Bronchial epithelial cell (primary cell): ENCODE results near the gene SAMSN1. TPM values are rescaled to one million over a fixed set of nuclear protein-coding genes. Genes with fewer than 3 reads are reported as not detected.

Experiments
- DNase-seq: peaks from one replicate; pipeline ENCODE4 v3.0.0-alpha.2; 2010; ENCODE audit warnings: low read depth
- FAIRE-seq: peaks from 2 replicates; lab custom pipeline; 2011; peaks lifted over from hg19 to GRCh38; lab: Jason Lieb, UNC
- H3K27me3 ChIP-seq: 2 replicates; pipeline ENCODE4 v1.5.1; 2011; ENCODE audit warnings: low read length; ENCODE audit not compliant: control insufficient read depth, insufficient read depth
- H3K36me3 ChIP-seq: 2 replicates; pipeline ENCODE4 v1.5.1; 2011; ENCODE audit warnings: low read length; ENCODE audit not compliant: control insufficient read depth, insufficient read depth
- H3K4me3 ChIP-seq: 2 replicates; pipeline ENCODE4 v1.5.1; 2011; ENCODE audit warnings: mild to moderate bottlenecking, low read depth, low read length, control low read depth
- total RNA-seq: library from RNA; depleted of rRNA; stranded (reverse); fragments of >200 nt; gene quantifications from 2 replicates; pipeline ENCODE4 v1.2.1, GENCODE V29; 2014
- TF ChIP-seq, protein P1 (sequence below): IDR thresholded peaks from 2 replicates; pipeline ENCODE4 v1.5.1; 2011; ENCODE audit warnings: mild to moderate bottlenecking, moderate library complexity, low read length, control low read depth, inconsistent platforms; ENCODE audit not compliant: insufficient read depth, severe bottlenecking

The SAMSN1 gene
- total RNA-seq, 1 donor from 2014 or later, result under 0.01 TPM

DNA sequence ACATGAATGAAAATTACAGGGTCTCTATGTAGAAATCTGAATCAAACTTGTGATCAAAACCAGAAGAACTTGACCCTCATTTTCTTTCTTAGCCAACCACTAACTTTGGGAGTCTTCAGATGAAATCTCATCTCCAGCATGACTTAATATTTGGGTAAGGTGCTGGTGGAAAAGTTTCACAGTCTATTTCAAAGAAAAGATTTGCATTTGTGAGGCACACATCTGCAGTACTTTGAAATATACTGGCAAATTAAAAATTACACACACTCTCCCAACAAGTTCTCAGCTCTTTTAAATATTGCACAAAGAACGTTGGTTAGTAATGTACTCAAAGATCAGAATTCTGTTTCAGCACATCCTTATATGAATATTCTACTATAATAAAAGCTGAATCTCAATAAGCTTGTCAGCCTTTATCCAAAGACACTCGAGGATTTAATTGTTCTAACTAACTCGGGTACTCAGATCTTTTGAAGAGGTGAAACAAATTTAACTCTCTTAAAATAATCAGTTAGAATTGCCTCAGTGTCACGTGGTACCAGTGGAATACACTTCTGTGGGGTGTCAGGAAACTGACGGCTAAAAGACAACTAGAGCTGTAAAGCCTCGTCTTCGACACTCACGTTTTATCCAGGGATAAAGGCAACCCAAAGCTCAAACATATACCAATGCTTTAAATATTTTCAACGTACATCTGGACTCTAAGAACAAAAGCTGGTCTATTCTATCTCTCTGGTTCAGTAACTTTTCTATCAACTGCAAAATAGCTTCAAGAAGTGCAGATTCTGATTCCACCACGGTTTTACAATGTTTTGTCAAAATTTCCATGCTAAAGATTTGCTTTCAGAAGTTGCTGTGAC lies 19.0 kb downstream of the SAMSN1 start:
- no peaks in the 10 kb centered on the region for H3K36me3 ChIP-seq
- H3K27me3 ChIP-seq, result no peaks in the 10 kb centered on the region
- no peak overlapping the region for H3K4me3 ChIP-seq
- no peak for DNase-seq
- TF ChIP-seq, protein P1, sequence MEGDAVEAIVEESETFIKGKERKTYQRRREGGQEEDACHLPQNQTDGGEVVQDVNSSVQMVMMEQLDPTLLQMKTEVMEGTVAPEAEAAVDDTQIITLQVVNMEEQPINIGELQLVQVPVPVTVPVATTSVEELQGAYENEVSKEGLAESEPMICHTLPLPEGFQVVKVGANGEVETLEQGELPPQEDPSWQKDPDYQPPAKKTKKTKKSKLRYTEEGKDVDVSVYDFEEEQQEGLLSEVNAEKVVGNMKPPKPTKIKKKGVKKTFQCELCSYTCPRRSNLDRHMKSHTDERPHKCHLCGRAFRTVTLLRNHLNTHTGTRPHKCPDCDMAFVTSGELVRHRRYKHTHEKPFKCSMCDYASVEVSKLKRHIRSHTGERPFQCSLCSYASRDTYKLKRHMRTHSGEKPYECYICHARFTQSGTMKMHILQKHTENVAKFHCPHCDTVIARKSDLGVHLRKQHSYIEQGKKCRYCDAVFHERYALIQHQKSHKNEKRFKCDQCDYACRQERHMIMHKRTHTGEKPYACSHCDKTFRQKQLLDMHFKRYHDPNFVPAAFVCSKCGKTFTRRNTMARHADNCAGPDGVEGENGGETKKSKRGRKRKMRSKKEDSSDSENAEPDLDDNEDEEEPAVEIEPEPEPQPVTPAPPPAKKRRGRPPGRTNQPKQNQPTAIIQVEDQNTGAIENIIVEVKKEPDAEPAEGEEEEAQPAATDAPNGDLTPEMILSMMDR, result no peak
- no peak for FAIRE-seq

DNA sequence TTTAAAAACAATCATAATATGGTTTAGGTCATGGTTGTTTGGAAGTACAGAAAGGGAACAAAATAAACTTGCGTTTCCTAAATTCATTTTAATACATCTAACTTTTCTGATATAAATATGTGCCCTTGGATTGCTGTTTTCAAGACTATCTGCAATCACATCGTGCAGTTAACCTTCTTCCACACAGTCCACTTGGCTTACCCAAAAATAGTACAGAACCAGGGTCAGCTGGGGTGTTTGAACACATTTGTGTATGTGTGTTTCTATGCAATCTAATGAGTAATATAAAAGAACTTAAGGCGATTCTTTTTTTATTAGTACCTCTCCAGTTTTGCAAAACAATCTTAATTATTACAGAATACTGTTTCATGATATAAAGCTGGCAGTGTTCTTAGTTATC lies 19.9 kb downstream of the SAMSN1 start:
- H3K4me3 ChIP-seq, result no peak overlapping the region
- DNase-seq (no peak), FAIRE-seq (no peak)
- no peaks in the 10 kb centered on the region for H3K36me3 ChIP-seq
- no peaks in the 10 kb centered on the region for H3K27me3 ChIP-seq
- TF ChIP-seq, protein P1, result no peak

DNA sequence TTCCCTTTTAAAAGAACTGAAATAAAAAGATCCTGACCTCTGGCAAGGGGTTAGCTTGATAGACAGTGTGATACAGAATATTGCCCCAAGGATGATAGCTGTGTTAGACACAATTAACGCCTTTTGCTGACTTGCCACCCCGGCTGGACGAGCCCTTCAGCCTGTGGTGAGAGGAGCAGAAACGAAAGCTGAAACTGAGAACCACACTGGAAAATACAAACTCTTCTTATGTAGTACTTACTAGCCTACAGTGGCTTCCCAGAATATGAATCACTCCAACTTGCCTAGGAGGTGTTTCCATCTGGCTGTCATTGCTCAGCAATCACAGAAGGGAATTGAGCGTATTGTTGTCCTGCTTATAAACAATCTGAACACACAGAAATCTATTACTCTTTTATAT lies 22.9 kb downstream of the SAMSN1 start:
- no peaks in the 10 kb centered on the region for H3K27me3 ChIP-seq
- H3K4me3 ChIP-seq, result no peak overlapping the region
- TF ChIP-seq, protein P1, result no peak
- DNase-seq (peak; percentile 12), FAIRE-seq (no peak)
- no peaks in the 10 kb centered on the region for H3K36me3 ChIP-seq

DNA sequence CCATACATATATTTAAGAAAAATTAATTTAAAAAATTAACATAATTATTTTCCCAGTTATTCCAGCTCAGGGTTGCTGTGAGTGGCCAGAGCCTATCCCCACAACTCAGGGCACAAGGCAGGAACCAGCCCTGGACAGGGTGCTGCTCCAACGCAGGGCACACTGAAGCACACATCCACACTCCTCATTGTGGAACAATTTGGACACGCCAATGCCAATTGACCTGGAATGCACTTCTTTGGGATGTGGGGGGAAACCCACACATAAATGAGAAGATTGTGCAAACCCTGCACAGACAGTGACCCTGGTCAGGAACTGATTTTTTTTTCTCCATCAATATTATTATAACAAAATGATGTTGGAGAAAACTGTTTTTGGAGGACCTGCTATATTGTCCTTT lies 23.4 kb downstream of the SAMSN1 start:
- no peak overlapping the region for H3K4me3 ChIP-seq
- H3K36me3 ChIP-seq, result no peaks in the 10 kb centered on the region
- no peak for FAIRE-seq
- TF ChIP-seq, protein P1, result no peak
- no peak for DNase-seq
- H3K27me3 ChIP-seq, result no peaks in the 10 kb centered on the region

DNA sequence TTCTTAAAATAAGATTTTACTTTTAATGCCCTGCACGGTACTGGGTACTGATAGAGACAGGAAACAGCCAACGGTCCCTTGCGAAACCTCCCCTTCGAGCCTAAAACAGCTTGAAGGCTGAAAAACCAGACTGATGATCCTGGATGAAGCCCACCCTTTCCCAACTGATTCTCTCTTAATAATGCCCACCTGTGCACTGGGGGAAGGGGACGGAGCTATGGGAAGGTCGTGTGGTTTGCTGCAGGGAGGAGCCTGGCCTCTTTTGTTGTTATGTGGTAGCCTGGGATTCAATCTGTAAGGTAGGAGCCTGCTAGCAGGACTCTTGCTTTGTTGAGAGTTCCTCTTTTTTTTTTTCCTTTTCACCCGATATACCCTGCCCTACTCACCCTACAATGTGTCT lies 25.6 kb downstream of the SAMSN1 start:
- no peak for DNase-seq
- no peak for FAIRE-seq
- Histone ChIP-seq H3K4me3 (no peak overlapping the region), H3K27me3 (no peaks in the 10 kb centered on the region), H3K36me3 (no peaks in the 10 kb centered on the region)
- TF ChIP-seq, protein P1, result no peak

DNA sequence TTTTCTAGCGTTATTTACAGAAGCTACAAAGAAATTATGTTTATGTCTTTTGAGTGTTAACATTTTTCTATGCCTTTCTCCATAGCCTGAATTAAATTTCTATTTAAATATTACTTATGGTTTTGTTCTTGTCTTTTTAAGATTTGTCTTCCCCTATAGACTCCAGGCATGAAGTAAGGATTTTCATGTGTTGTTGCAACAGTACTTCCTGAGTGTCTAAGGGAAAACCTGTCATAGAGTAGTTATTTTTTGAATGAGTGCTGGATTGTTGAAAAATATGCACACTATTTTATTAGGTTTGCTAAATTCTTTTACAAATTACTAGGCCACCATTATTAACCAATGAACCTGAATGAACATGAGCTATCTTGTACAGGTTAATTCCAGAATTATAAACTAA lies 27.1 kb downstream of the SAMSN1 start:
- no peaks in the 10 kb centered on the region for H3K36me3 ChIP-seq
- DNase-seq (no peak), FAIRE-seq (no peak)
- H3K27me3 ChIP-seq, result no peaks in the 10 kb centered on the region
- H3K4me3 ChIP-seq, result no peak overlapping the region
- TF ChIP-seq, protein P1, result no peak
